GM19397 (cell line): ENCODE data around the gene NOLC1.
"Not testable (repeated sequence)": the region's sequence is repeated elsewhere in the genome, so short reads cannot be mapped to it uniquely, and the experiment has no call there.

Source experiments
- ATAC-seq: cut with Tn5 transposase; IDR thresholded peaks from one replicate; pipeline ENCODE4 v1.9.1; 2021; ENCODE audit warnings: mild to moderate bottlenecking, moderate library complexity; ENCODE audit not compliant: unreplicated experiment

NOLC1 gene

GRCh38 chr10:102153093-102153620 is 968 bp downstream of the NOLC1 start:
- ATAC-seq, result no peak

- ATAC-seq, result no peak
These were observed 2.4 kb downstream of the NOLC1 start for GRCh38 chr10:102154466-102155116.

DNA sequence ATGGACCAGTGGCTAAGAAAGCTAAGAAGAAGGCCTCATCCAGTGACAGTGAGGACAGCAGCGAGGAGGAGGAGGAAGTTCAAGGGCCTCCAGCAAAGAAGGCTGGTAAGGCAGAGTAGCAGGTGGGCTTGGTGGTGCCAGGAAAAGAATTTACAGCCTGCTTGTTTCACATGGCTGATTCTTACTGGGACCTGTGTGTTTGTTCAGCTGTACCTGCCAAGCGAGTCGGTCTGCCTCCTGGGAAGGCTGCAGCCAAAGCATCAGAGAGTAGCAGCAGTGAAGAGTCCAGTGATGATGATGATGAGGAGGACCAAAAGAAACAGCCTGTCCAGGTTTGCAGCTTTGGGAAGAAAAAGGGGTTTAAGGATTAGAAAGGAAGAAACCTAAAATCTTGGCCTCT is 5.0 kb downstream of the NOLC1 start:
- ATAC-seq, result no peak

DNA sequence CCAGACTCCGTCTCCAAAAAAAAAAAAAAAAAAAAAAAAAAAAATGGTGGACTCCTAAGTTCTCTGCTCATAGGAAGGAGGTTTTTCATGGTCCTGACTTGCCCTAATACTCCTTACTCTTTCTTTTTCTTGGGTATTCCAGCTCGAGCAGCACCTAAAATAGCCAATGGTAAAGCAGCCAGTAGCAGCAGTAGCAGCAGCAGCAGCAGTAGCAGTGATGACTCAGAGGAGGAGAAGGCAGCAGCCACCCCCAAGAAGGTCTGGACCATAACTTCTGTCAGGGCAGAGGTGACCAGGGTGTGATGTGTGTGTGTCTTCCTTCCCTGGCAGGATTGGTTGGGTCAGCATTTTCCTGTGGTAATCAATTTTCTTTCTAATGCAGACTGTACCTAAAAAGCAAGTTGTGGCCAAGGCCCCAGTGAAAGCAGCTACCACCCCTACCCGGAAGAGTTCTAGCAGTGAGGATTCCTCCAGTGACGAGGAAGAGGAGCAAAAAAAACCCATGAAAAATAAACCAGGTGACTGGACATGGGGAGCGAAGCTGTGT is 6.9 kb downstream of the NOLC1 start:
- ATAC-seq, result no peak

DNA sequence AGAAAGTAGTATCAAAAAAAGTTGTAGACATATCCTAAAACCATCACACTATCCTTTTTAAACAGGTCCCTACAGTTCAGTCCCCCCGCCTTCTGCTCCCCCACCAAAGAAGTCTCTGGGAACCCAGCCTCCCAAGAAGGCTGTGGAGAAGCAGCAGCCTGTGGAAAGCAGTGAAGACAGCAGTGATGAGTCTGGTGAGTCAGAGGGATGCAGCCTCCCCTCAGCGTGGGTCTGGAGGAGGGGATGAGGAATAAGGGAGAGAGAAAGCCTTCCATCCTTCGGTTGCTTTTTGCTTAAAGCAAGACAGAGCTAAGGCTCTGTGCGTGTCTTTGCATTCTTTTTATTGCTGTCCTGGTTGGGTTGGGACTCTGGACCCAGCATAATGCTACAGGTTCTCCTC is 7.6 kb downstream of the NOLC1 start:
- no peak for ATAC-seq

- no peak for ATAC-seq
These were observed 11.3 kb downstream of the NOLC1 start for GRCh38 chr10:102163342-102163989.

DNA sequence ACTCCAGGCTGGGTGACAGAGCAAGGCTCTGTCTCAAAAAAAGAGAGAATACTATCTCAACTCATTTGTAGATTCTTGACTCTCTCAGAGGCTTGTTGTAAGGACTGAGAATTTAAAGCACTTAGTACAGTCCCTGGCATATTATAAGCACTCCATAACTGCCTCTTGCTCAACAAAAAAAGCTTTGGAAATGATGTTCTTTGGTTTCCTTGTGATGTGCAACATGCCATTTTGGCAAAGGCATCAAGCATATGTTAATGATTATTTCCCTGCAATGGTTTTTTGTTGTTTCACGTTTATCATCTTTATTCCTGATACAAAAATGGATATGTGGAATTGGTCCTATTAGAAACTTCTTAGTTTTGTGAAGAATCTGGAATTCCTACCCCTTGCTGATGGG is 15.7 kb downstream of the NOLC1 start:
- ATAC-seq, result no peak

DNA sequence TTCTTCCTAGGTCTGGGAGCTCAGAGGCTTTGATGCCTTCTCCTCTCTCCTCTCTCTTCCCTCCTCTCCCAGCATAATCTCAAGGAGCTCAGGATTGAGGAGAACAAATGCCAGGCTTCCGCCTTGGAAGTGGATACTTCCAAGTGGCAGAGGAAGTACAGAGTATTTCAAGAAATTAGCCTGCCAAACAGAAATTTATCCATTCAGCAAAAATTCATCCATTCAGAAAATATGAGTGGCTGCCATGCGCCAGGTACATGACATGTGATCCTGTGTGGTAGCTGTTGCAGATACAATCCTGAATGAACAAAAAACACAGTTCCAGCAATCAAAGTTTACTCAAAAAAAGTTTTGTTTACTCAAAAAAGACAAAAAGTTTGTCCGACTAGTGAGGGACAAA is 18.4 kb downstream of the NOLC1 start:
- ATAC-seq, result no peak

DNA sequence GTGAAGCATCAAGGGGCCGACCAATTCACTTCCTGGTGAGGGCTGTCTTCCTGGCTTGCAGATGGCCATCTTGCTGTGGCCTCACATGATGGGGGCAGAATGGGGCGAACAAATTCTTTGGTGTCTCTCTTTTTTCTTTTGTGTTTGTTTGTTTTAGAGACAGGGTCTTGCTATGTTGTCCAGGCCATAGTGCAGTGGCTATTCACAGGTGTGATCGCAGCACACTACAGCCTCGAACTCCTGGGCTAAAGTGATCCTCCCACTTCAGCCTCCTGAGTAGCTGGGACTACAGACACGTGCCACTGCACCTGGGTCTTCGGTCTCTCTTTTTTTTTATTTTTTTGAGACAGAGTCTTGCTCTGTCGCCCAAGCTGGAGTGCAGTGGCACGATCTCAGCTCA is 20.1 kb downstream of the NOLC1 start:
- ATAC-seq, result no peak

DNA sequence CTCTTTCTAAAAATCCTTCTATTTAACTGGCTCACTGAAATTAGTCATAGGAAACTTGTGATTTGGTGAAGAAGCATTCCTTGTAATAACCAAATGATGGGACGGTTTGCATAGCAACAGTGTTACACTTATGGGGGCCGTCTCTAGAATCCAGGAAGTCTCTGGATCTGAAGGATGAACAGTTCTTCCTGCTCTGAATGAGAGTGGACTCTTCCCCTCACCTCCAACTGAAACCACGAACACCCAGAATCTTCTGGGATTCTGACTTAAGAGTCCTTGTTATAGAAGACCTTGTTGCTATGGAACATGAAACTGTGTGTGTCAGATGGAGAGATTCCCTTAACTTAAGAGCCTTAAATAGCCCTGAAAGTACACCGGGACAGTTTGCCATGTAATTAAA is 23.2 kb downstream of the NOLC1 start:
- no peak for ATAC-seq

GRCh38 chr10:102184606-102185005 is 32.4 kb downstream of the NOLC1 start:
- ATAC-seq, result no peak

- no peak for ATAC-seq
These were observed 33.1 kb downstream of the NOLC1 start for GRCh38 chr10:102185272-102185671.

DNA sequence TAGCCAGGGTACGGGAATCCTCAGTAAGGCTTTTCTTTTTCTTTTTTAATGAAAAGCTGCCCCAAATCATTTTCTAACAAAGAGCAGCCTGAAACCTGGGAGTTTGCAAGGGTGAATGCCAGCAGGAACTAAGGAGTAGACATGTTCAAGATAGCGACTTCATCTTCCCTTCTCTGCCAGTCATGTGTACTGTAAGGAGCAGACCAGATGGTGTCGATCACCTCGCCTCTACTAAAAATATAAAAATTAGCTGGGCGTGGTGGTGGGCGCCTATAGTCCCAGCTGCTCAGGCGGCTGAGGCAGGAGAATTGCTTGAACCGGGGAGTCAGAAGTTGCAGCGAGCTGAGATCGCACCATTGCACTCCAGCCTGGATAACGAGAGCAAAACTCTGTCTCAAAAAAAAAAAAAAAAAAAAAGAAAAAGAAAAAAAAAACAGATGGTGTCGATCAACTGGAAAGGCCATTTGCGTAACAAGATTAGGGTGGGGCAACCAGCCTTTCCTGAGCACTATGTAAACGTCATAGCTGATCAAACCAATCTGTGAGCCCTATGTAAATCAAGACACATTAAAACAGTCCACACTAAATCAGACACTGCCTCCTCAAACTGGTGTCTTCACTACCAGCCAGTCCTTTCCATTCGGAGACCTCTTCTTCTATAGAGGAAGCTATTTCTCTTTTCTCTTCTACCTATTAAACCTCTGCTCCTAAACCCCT is 33.8 kb downstream of the NOLC1 start:
- ATAC-seq, result no peak

DNA sequence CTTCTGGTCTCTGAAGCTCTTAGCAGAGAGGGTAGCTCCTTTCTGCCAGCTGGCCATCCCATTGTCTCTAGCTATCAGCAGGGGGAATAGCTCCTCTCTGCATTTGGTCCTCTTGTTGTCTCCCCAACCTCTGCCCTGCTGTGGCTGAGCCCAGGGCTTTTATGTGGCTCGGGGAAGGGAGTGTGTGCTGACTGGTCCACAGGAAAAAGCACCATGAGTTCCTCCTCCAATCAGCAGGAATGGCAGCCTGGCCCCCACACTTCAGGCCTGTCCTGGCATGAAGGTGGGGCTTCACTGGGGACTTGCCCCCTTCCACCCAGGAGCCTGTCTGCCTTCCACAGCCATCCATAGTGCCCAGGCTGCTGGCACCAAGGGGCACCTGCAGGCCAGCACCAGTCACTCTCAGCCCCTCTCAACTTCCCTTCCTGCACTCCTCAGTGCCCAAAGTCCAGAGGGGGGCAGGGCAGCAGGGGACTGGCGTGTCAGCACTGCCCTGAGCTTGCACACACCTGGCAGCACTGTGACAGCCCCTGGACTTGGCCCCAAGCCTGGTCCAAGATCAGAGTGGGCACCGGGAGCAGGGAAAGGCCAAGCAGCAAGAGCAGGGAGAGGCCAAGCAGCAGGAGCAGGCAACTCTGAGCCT is 36.2 kb downstream of the NOLC1 start:
- no peak for ATAC-seq

GRCh38 chr10:102188941-102189898 is 37.0 kb downstream of the NOLC1 start:
- not testable (repeated sequence) for ATAC-seq

GRCh38 chr10:102191956-102192355 is 39.8 kb downstream of the NOLC1 start:
- no peak for ATAC-seq

DNA sequence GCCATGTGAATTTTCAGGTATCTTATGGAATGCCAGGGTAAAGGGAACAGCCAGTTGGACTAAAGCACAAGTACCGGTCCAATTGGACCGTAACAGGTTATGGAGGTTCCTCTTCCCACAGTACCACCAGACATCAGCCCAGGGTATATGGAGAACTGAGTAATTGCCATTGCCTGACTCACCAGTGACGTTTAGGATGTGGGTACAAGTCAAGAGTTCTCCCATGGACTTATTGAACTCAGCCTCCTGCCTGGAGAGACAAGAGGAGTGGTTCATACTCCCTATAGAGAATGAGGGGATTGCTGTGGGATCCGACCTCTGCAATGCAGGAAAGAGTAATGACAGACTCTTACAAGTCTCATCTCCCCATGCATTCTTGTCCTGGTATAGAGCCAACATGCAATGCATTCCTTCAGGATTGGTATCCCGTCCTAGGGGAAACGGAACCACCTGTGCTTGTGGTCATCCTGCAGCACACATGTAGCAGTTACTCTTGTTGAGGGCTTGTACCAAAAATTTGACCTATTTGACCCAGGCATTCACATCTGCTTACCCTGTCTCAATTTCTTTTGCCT is 43.2 kb downstream of the NOLC1 start:
- no peak for ATAC-seq

- ATAC-seq, result no peak
These were observed 44.7 kb downstream of the NOLC1 start for GRCh38 chr10:102196893-102197292.

GRCh38 chr10:102198027-102198426 is 45.8 kb downstream of the NOLC1 start:
- ATAC-seq, result no peak
